Thyroid gland (tissue), 4 donors: Measurements from ENCODE around the gene CTCF.

Source experiments
- CTCF ChIP-seq, 6 experiments: fragments of 200-600 bp in 3 of 6; fragments of 450-650 bp in 3 of 6; sonication (generic) in 3 of 6; IDR thresholded peaks; one replicate each; pipeline ENCODE4 v1.5.1; 2016 to 2019; ENCODE audit warnings: antibody characterized with exemption in 6 of 6, mild to moderate bottlenecking in 2 of 6, inconsistent platforms in 1 of 6, moderate library complexity in 1 of 6
- POLR2A ChIP-seq, 2 donors: fragments of 450-650 bp; IDR thresholded peaks; one replicate each; pipeline ENCODE4 v1.6.1; 2017; ENCODE audit warnings: antibody characterized with exemption in 2 of 2, mild to moderate bottlenecking in 2 of 2, moderate library complexity in 1 of 2

- TF ChIP-seq CTCF (IDR thresholded peaks at IDR 0.05) (no peak), POLR2A (IDR thresholded peaks at IDR 0.05) (no peak)
Observed at GRCh38 chr16:67525176-67525860, 37.0 kb upstream of the CTCF start.
